Fibroblast of the conjunctiva (primary cell): ENCODE results near the gene CYP2E1.
"Not testable (repeated sequence)": the region's sequence is repeated elsewhere in the genome, so short reads cannot be mapped to it uniquely, and the experiment has no call there.

Source experiments
- DNase-seq: peaks from one replicate; pipeline ENCODE4 v3.0.0-alpha.2; 2010; ENCODE audit warnings: low read depth

The CYP2E1 gene

GRCh38 chr10:133528845-133529575 is 1.8 kb downstream of the CYP2E1 start:
- DNase-seq, result no peak

DNA sequence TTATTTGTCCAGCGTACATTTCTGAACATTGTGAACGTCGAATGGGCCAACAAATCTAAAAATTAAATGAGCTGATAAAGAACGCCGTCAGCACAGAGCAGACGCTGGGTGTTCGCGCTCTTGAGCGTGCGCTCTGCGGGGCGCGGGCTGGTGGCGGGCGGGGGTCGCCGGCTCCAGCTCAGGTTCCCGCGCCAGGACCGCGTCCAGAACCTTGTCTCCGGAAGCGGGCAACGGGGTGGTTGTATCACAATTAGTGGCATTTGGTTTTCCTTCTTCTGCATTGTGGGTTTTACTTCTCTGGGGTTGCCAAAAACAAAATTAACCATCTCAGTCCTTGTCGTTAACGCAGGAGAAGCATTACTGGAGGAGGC is 2.4 kb downstream of the CYP2E1 start:
- no peak for DNase-seq

DNA sequence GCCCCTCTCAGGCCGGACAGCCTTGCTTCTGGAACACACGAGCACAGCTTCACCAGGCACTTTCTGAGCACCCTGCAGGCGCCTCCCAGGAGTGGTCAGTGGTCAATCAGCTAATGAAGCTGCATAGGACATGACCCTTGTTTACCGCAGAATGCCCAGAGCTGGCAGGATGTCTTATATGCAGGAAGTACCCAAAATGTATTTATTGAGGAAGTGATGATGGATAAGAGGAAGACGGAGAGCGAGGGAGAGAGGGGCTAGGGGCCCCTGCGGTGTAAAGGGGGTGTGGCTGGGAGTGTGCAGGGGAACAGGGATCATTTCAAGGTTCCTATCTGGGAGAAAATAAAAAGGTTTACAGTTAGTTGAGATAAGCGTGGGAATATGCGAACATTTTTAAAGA is 3.3 kb downstream of the CYP2E1 start:
- DNase-seq, result no peak

DNA sequence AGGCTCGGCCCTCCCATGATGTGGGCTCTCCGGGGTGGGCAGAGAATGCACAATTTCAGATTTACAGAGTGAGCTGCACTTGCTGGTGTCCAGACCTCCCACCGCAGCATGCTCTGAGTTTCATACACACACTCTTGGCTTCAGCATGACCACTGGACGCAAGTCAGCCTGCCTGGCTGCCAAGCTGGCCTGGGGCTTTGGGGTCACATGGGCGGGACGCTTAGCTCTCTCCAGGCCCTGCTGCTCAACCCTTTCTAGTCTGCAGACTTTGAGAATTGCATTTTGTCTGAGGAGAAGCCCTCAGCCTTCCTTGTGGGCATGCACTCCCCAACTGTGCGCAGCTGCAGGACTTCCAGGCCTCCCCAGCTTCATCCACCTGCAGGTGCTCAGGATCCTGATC is 5.7 kb downstream of the CYP2E1 start:
- DNase-seq, result no peak

- DNase-seq, result no peak
These were observed 7.3 kb downstream of the CYP2E1 start for GRCh38 chr10:133534417-133534816.

DNA sequence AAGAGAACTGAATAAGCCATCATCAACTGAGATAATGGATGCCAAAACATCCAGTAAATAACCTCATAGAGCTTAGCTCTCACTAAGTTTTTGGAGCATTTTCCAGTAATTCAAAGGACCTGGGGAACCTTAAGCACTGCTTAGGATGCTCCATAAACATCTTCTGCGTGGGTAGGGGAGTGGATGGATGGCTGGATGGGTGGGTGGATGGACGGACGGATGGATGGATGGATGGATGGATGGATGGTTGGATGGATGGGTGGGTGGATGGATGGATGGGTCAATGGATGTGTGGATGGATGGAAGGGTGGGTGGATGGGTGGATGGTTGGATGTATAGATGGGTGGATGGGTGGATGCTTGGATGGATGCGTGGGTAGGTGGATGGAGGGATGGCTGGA is 9.0 kb downstream of the CYP2E1 start:
- DNase-seq, result no peak

GRCh38 chr10:133537546-133538545 is 10.7 kb downstream of the CYP2E1 start:
- no peak for DNase-seq

DNA sequence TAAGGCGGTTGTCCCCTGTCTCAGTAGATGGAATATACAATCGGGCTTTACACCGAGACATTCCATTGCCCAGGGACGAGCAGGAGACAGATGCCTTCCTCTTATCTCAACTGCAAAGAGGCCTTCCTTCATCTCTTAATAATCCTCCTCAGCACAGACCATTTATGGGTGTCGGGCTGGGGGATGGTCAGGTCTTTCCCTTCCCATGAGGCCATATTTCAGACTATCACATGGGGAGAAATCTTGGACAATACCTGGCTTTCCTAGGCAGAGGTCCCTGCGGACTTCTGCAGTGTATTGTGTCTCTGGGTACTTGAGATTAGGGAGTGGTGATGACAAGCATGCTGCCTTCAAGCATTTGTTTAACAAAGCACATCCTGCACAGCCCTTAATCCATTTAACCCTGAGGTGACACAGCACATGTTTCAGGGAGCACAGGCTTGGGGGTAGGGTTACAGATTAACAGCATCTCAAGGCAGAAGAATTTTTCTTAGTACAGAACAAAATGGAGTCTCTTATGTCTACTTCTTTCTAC is 14.3 kb downstream of the CYP2E1 start:
- not testable (repeated sequence) for DNase-seq

GRCh38 chr10:133544506-133544905 is 17.3 kb downstream of the CYP2E1 start:
- no peak for DNase-seq

DNA sequence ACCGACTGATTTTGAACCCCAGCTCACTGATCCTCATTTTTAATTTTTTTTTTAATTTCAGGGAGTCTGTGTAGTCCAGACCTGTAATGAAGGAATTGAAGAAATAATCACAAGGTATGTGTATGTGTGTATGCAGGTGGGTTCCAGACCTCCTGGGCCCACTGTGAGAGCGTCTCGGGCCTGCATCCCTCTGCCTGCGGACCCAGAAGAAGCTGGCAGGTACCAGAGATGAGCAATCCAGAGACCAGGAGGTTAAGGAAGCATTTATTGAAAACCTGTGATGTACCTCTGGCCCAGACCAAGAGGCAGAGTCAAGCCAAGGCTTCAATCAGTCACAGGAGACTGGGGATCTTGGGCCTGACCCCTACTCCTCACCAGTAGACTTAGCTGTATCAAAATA is 27.4 kb downstream of the CYP2E1 start:
- DNase-seq, result no peak

DNA sequence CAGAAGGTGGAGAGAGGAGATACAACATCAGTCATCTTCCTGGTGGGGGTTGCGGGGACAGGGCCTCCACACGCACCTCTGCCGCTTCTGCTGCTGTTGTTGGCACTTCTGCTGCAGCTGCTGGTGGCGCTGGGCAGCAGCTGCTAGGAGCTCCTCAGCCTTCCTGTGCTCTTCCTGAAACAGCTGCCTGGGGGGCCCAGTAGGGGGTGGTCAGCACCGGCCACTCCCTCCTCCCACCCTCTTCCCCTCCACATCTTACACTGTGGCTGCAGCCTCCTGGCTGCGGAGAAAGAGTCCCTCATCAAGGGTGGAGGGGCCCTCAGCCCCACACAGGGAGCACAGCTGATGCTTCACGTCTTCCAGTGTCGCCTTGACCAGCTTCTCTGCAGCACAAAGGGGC is 28.4 kb downstream of the CYP2E1 start:
- no peak for DNase-seq

- no peak for DNase-seq
These were observed 30.2 kb downstream of the CYP2E1 start for GRCh38 chr10:133557381-133557780.

GRCh38 chr10:133559216-133559615 is 32.1 kb downstream of the CYP2E1 start:
- no peak for DNase-seq

DNA sequence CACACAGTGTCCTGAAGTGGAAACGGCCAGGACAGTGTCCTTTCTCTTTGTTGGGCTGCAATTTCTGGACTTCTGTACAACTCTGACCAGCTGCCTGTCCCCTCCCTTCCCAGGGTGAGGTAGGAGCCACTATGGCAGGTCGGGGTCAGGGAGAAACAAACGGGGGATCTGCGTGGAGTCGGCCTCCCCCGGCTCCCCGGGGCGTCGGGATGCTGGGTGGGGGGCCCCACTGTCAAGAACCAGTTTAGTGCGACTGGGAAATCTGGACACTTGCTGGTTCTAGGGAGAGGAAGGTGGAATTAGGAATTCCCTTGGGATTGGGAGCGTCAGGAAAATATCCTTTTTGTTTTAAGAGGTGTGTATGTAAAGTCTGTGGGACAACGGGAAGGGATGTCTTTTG is 37.7 kb downstream of the CYP2E1 start:
- no peak for DNase-seq

- DNase-seq, result no peak
These were observed 38.5 kb downstream of the CYP2E1 start, which contains the start of gene SYCE1 for GRCh38 chr10:133565441-133566294. Gene SYCE1 (minus strand): TSS chr10:133565583. CDS start chr10:133565529, 54 bp downstream.

- no peak for DNase-seq
These were observed 40.0 kb downstream of the CYP2E1 start for GRCh38 chr10:133567119-133567518.

- DNase-seq, result no peak
These were observed 40.6 kb downstream of the CYP2E1 start for GRCh38 chr10:133567609-133568286.

- no peak for DNase-seq
These were observed 41.1 kb downstream of the CYP2E1 start for GRCh38 chr10:133568287-133568614.

GRCh38 chr10:133568831-133569527 is 41.8 kb downstream of the CYP2E1 start:
- not testable (repeated sequence) for DNase-seq

DNA sequence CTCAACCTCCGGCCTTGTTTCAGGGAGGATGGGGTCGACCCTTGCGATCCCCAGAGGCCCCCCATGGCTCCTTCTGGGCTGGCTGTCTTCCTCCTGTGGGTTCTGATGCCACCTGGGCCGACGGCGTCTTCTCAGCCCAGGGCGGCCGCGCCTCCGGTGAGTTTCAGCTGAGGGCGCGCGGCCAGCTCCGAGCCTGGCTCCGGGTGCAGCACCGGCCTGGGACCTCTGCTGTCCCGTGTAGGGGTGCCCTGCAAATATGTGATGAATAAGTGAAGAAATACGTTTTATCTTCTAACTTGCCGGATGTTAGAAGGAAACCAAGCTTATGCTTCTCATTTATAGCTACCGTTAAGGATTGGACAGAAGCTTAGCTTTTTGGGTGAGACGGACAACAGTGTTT is 42.6 kb downstream of the CYP2E1 start:
- not testable (repeated sequence) for DNase-seq

DNA sequence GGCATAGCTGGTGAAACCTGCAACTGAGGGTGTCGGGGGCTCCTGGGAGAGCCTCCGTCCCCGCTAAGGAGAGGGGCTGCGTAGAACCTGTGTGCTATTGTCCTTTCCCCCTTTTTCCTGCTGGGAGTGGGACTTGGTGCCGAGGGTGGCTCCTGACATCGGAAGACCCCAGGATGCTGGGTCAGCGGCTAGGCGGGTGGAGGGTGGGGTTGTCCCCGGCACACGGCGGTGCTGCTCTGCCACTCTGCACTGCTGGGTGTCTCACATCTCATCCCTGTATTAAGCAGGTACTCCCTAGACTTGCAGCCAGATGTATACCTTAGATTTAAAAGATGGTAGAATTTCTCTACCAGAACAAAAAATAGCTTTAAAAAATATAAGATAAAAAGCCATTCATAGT is 44.9 kb downstream of the CYP2E1 start:
- DNase-seq, result not testable (repeated sequence)
